ENCODE measurements around the gene ABCB6.

- TF ChIP-seq CTCF (IDR thresholded peaks at IDR 0.05 in 2 of 3, conservative IDR thresholded peaks at IDR 0.05 in 1 of 3; ENCODE audit: control insufficient read depth in 2 of 3, extremely low read depth in 1 of 3, insufficient read depth in 1 of 3, low read depth in 3 of 3, low read length in 3 of 3) (no peak), ATF3 (IDR thresholded peaks at IDR 0.05; ENCODE audit: borderline replicate concordance, extremely low read depth, low read depth, low read length) (no peak), MAX (IDR thresholded peaks at IDR 0.05; ENCODE audit: low read depth, low read length) (no peak), ZZZ3 (IDR thresholded peaks at IDR 0.05; ENCODE audit: control insufficient read depth, insufficient read length, low read depth) (no peak), KDM1A (IDR thresholded peaks at IDR 0.05; ENCODE audit: borderline replicate concordance) (no peak)
Observed at GRCh38 chr2:219253753-219254589, 35.2 kb upstream of the ABCB6 start, which contains the start of gene TUBA4A.

All from GM12878 (cell line).